ENCODE measurements around the gene COL4A1.

- TF ChIP-seq POLR2A (IDR thresholded peaks at IDR 0.05) (no peak), CTCF (IDR thresholded peaks at IDR 0.05) (no peak)
These were observed 191.4 kb downstream of the COL4A1 start for GRCh38 chr13:110115591-110115990.
